Ovary (tissue), 3 donors: ENCODE measurements around the gene PARM1.

Experiments
- EP300 ChIP-seq: sonication (generic); formaldehyde crosslinking; IDR thresholded peaks from one replicate; pipeline ENCODE4 v1.6.1; 2017; ENCODE audit warnings: antibody characterized with exemption
- POLR2A ChIP-seq: fragments of 450-650 bp; IDR thresholded peaks from one replicate; pipeline ENCODE4 v1.6.1; 2017; ENCODE audit warnings: antibody characterized with exemption, mild to moderate bottlenecking, moderate library complexity
- TF ChIP-seq, protein P1 (sequence below), 3 donors: fragments of 450-650 bp in 2 of 3; fragments of 200-600 bp in 1 of 3; IDR thresholded peaks; one replicate each; pipeline versions ENCODE4 v1.5.1 to v1.8.0; 2016 to 2022; ENCODE audit warnings: antibody characterized with exemption in 3 of 3, mild to moderate bottlenecking in 1 of 3
- donor health status: DM: no; HTN: no; CAD: no.

DNA sequence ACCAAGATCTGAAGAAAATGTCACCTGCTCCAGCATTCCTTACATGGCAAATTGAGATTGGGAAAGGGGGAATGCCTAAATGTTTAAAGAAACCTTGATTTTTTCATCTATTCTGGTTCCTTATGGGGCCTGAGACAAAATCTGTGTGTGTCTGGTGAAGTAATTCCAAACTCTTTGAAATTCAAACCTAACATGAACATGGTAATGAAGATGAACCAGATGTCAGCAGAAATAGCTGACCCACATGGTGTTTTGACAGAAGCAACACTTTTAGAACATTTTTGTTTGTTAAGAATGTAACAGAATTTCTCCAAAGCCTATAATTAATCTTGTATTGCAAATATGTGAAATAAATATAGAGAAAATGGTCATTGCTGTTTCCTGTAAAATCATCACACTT lies 133.0 kb downstream of the PARM1 start:
- TF ChIP-seq, protein P1, sequence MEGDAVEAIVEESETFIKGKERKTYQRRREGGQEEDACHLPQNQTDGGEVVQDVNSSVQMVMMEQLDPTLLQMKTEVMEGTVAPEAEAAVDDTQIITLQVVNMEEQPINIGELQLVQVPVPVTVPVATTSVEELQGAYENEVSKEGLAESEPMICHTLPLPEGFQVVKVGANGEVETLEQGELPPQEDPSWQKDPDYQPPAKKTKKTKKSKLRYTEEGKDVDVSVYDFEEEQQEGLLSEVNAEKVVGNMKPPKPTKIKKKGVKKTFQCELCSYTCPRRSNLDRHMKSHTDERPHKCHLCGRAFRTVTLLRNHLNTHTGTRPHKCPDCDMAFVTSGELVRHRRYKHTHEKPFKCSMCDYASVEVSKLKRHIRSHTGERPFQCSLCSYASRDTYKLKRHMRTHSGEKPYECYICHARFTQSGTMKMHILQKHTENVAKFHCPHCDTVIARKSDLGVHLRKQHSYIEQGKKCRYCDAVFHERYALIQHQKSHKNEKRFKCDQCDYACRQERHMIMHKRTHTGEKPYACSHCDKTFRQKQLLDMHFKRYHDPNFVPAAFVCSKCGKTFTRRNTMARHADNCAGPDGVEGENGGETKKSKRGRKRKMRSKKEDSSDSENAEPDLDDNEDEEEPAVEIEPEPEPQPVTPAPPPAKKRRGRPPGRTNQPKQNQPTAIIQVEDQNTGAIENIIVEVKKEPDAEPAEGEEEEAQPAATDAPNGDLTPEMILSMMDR (IDR thresholded peaks at IDR 0.05): no peak
- no peak for TF ChIP-seq EP300
- no peak for TF ChIP-seq POLR2A
